SK-N-SH (cell line): Measurements from ENCODE around the gene DNAJB6. TPM values are rescaled to one million over a fixed set of nuclear protein-coding genes. Genes with fewer than 3 reads are reported as not detected.
A peak's percentile ranks its signal among the peaks of the same experiment; 100 is the strongest.

Source experiments
- CTCF ChIA-PET: fragments of 300-600, 350-600 bp; formaldehyde crosslinking; extraction: SDS; loops from one replicate; lab custom pipeline; 2021; lab: Yijun Ruan, JAX
- POLR2A ChIA-PET: fragments of 350-600 bp; sonication (Branson Sonifier 250); formaldehyde crosslinking; extraction: SDS; loops from one replicate; lab custom pipeline; 2020; ENCODE audit warnings: antibody characterized with exemption, inconsistent platforms; lab: Yijun Ruan, JAX
- DNase-seq: peaks from one replicate; pipeline ENCODE4 v3.0.0; 2012
- H2AFZ ChIP-seq: fragments of 200-600 bp; sonication (generic); 2 replicates; pipeline ENCODE4 v1.8.1; 2016; ENCODE audit warnings: antibody characterized with exemption, mild to moderate bottlenecking, low read depth
- H3F3A ChIP-seq: fragments of 200-600 bp; sonication (generic); replicated peaks from 2 replicates; pipeline ENCODE3; 2016; ENCODE audit warnings: antibody characterized with exemption, mild to moderate bottlenecking; ENCODE audit not compliant: insufficient read depth
- H3K27ac ChIP-seq, 2 experiments: fragments of 200-500 bp in 1 of 2; fragments of 200-600 bp in 1 of 2; sonication (Bioruptor generic) in 1 of 2; sonication (generic), shearing (Covaris generic) in 1 of 2; 2 replicates each; pipeline versions ENCODE4 v1.5.1 to v1.6.1; 2014 to 2016; ENCODE audit warnings: low read depth in 2 of 2, inconsistent platforms in 1 of 2, low read length in 1 of 2, mild to moderate bottlenecking in 1 of 2, mixed read lengths in 1 of 2
- H3K27me3 ChIP-seq: fragments of 200-600 bp; sonication (generic), shearing (Covaris generic); 2 replicates; pipeline ENCODE4 v1.6.1; 2016; ENCODE audit warnings: mixed run types; ENCODE audit not compliant: insufficient read depth
- H3K36me3 ChIP-seq, 2 experiments: fragments of 200-500 bp in 1 of 2; fragments of 200-600 bp in 1 of 2; sonication (Bioruptor generic) in 1 of 2; sonication (generic) in 1 of 2; replicated peaks in 1 of 2; 2 replicates each; pipeline versions ENCODE3 to v1.5.1; 2014 to 2016; ENCODE audit warnings: low read length in 1 of 2, mild to moderate bottlenecking in 1 of 2; ENCODE audit not compliant: insufficient read depth in 2 of 2, control insufficient read depth in 1 of 2
- H3K4me1 ChIP-seq, 2 experiments: fragments of 200-500 bp in 1 of 2; fragments of 200-600 bp in 1 of 2; sonication (Bioruptor generic) in 1 of 2; sonication (generic), shearing (Covaris generic) in 1 of 2; 2 replicates each; pipeline versions ENCODE4 v1.5.1 to v1.6.1; 2014 to 2016; ENCODE audit warnings: low read depth in 1 of 2, low read length in 1 of 2, mixed run types in 1 of 2; ENCODE audit not compliant: insufficient read depth in 2 of 2, control insufficient read depth in 1 of 2
- H3K4me2 ChIP-seq: fragments of 200-600 bp; sonication (generic), shearing (Covaris generic); 2 replicates; pipeline ENCODE4 v1.6.1; 2017; ENCODE audit warnings: mixed run types
- H3K4me3 ChIP-seq, 2 experiments: fragments of 200-500 bp in 1 of 2; fragments of 200-600 bp in 1 of 2; sonication (Bioruptor generic) in 1 of 2; sonication (generic), shearing (Covaris generic) in 1 of 2; 2 replicates each; pipeline versions ENCODE4 v1.5.1 to v1.8.1; 2014 to 2016; ENCODE audit warnings: low read depth in 2 of 2, inconsistent platforms in 1 of 2, low read length in 1 of 2, mild to moderate bottlenecking in 1 of 2, mixed read lengths in 1 of 2, moderate library complexity in 1 of 2
- H3K79me2 ChIP-seq: fragments of 200-600 bp; sonication (generic); 2 replicates; pipeline ENCODE4 v1.8.1; 2017; ENCODE audit warnings: mild to moderate bottlenecking; ENCODE audit not compliant: insufficient read depth
- H3K9ac ChIP-seq: fragments of 200-600 bp; sonication (generic); 2 replicates; pipeline ENCODE4 v1.6.1; 2017; ENCODE audit warnings: mixed run types
- H3K9me2 ChIP-seq: fragments of 200-600 bp; sonication (generic); 2 replicates; pipeline ENCODE4 v1.6.1; 2017; ENCODE audit warnings: mixed run types
- H3K9me3 ChIP-seq: fragments of 200-600 bp; sonication (generic); 2 replicates; pipeline ENCODE4 v1.6.1; 2017; ENCODE audit warnings: mixed run types, mild to moderate bottlenecking, moderate library complexity
- H4K20me1 ChIP-seq: fragments of 200-600 bp; sonication (generic); 2 replicates; pipeline ENCODE4 v1.6.1; 2017; ENCODE audit warnings: mild to moderate bottlenecking, mixed run types; ENCODE audit not compliant: insufficient read depth
- FOSL2 ChIP-seq: IDR thresholded peaks from 2 replicates; pipeline ENCODE4 v1.4.0; 2012; ENCODE audit warnings: low read depth, mild to moderate bottlenecking, moderate library complexity, borderline replicate concordance
- GABPA ChIP-seq: IDR thresholded peaks from 2 replicates; pipeline ENCODE4 v1.4.0; 2012; ENCODE audit warnings: low read depth, mild to moderate bottlenecking
- GATA2 ChIP-seq: sonication (generic); formaldehyde crosslinking; IDR thresholded peaks from 2 replicates; pipeline ENCODE4 v1.5.0; 2020; ENCODE audit warnings: mild to moderate bottlenecking, missing genetic modification reagents
- JUND ChIP-seq: IDR thresholded peaks from 2 replicates; pipeline ENCODE4 v1.4.0; 2012
- NFIC ChIP-seq: IDR thresholded peaks from 2 replicates; pipeline ENCODE4 v1.4.0; 2012; ENCODE audit warnings: borderline replicate concordance
- NRF1 ChIP-seq: IDR thresholded peaks from 2 replicates; pipeline ENCODE4 v1.6.1; 2012; ENCODE audit warnings: low read depth, mild to moderate bottlenecking, low read length
- RCOR1 ChIP-seq: fragments of 150-350 bp; IDR thresholded peaks from 2 replicates; pipeline ENCODE4 v1.6.1; 2017; ENCODE audit warnings: antibody characterized with exemption, low read length
- RFX5 ChIP-seq: IDR thresholded peaks from 2 replicates; pipeline ENCODE4 v1.6.1; 2012; ENCODE audit warnings: mild to moderate bottlenecking, improper control_type of control experiment, low read length
- RXRA ChIP-seq: IDR thresholded peaks from 2 replicates; pipeline ENCODE4 v1.4.0; 2012; ENCODE audit warnings: low read depth, mild to moderate bottlenecking, borderline replicate concordance
- TCF12 ChIP-seq: IDR thresholded peaks from 2 replicates; pipeline ENCODE4 v1.4.0; 2012
- WGBS: methylation state at CpG from one replicate; pipeline ENCODE4 v1.1.6; 2017; ENCODE audit warnings: low lambda C conversion rate; 5-methylcytosine and 5-hydroxymethylcytosine counted together
- polyA plus RNA-seq, 3 experiments: library from polyadenylated mRNA; depleted of rRNA; stranded (reverse); fragments of >200 nt; gene quantifications; 2 replicates each; pipeline ENCODE4 v1.2.3, GENCODE V29; 2012
- TF ChIP-seq, protein P1 (sequence below): IDR thresholded peaks from 2 replicates; pipeline ENCODE4 v1.4.0; 2012; ENCODE audit warnings: low read depth, borderline replicate concordance
- TF ChIP-seq, protein P2 (sequence below): fragments of 150-350 bp; IDR thresholded peaks from 2 replicates; pipeline ENCODE4 v1.6.1; 2016; ENCODE audit warnings: mild to moderate bottlenecking, low read depth, low read length

DNAJB6 gene
- polyA plus RNA-seq, 1 of the 3 experiments (the other 2 are of a cell fraction), result 176 TPM

DNA sequence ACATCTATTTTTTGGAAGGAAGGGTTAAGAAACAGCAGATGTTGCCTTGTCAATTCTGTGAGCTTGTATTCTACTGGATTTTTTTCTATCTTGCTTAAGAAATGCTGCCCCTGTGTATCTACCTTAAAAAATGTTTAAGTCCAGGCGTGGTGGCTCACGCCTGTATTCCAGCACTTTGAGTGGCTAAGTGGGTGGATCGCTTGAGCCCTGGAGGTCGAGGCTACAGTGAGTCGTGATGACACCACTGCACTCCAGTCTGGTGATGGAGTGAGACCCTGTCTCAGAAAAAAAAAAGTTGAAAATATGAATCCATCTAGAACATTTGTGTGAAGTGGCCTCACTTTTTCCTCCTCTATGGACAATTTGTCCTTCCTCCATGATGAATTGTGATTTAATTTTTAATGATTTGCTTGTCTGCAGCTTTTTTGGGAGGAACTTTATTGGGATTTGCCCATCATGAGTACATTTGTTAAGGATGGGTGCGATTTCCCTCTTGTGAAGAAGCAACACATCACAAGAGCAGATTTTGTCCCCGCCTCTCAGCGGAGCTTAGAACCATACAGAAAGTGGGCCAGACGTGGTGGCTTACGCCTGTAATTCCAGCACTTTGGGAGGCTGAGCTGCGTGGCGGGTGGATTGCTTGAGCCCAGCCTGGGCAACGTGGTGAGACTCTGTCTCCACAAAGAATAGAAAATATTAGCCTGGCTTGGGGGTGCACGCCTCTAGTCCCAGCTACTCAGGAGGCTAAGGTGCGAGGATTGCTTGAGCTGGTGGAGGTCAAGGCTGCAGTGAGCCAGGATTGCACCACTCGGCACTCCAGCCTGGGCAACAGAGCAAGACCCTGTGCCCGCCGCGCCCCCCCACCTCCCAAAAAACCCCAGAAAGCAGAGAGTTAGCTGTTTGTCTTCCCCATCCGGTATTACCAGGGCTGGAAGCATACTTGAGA lies 57.7 kb downstream of the DNAJB6 start:
- Histone ChIP-seq H3K4me1 (peaks cover 9 to 30% of the 10 kb centered on the region in 2 experiments; a peak in 3 of 4 replicates), H3K9ac (no peak overlapping the region), H4K20me1 (peaks cover 17% of the 10 kb centered on the region; the same call in 1 of the 2 replicates), H3K79me2 (peaks cover 91% of the 10 kb centered on the region), H3F3A (peaks cover 32% of the 10 kb centered on the region), H3K27ac (peak overlapping the region in 1 of 2 experiments; percentile 4; a peak in 1 of 4 replicates), H3K9me2 (no peaks in the 10 kb centered on the region), H3K27me3 (no peaks in the 10 kb centered on the region), H3K4me3 (no peak overlapping the region), H3K36me3 (peaks cover 41 to 45% of the 10 kb centered on the region in 2 experiments), H3K9me3 (no peaks in the 10 kb centered on the region), H2AFZ (no peak overlapping the region), H3K4me2 (no peak overlapping the region)
- WGBS, result 88% methylated on average over 19 of the region's 20 CpGs
- DNase-seq, result no peak
- ChIA-PET POLR2A (interaction anchor here (0.7 kb wide), 1 partner anchor 438 kb away, joined by 6 read pairs; no protein-coding TSS in a partner anchor), CTCF (interaction anchor here (0.6 to 7.4 kb wide), 9 partner anchors 6 to 1490 kb away, joined by 3 to 90 read pairs (median 3); no protein-coding TSS in a partner anchor)
- TF ChIP-seq RFX5 (no peak), RXRA (no peak), GABPA (no peak), FOSL2 (peak; percentile 20; the same call in 1 of the 2 replicates), NFIC (no peak)
- TF ChIP-seq, protein P1, sequence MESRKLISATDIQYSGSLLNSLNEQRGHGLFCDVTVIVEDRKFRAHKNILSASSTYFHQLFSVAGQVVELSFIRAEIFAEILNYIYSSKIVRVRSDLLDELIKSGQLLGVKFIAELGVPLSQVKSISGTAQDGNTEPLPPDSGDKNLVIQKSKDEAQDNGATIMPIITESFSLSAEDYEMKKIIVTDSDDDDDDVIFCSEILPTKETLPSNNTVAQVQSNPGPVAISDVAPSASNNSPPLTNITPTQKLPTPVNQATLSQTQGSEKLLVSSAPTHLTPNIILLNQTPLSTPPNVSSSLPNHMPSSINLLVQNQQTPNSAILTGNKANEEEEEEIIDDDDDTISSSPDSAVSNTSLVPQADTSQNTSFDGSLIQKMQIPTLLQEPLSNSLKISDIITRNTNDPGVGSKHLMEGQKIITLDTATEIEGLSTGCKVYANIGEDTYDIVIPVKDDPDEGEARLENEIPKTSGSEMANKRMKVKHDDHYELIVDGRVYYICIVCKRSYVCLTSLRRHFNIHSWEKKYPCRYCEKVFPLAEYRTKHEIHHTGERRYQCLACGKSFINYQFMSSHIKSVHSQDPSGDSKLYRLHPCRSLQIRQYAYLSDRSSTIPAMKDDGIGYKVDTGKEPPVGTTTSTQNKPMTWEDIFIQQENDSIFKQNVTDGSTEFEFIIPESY, result no peak

DNA sequence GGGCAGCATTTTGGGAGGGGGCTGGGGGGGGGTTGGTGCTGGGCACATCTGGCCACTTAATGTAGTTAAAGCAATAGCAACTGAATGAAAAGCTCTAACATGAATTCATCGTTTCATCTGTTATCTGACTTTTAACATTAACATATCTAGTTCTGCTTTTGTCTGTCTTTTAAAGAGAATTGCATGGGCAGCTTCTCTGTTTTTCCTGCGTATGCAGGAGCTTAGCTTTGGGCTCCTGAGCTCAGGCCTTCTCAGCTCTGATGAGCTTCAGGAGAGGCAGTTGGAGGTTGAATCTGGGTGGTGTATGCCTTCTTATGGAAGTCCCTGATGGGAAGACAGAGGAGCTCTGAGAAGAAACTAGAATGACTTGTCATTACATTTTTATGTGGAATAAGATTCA lies 58.4 kb downstream of the DNAJB6 start:
- peaks cover 32% of the 10 kb centered on the region for H3F3A ChIP-seq
- ChIA-PET CTCF (interaction anchor here (0.8 to 7.4 kb wide), 7 partner anchors 7 to 391 kb away, joined by 3 to 90 read pairs (median 4); no protein-coding TSS in a partner anchor), POLR2A (no interaction called here)
- H3K27ac ChIP-seq, result no peak overlapping the region
- peaks cover 9 to 30% of the 10 kb centered on the region in 2 experiments; a peak in 3 of 4 replicates for H3K4me1 ChIP-seq
- H2AFZ ChIP-seq, result no peak overlapping the region
- no peak overlapping the region for H3K4me2 ChIP-seq
- no peaks in the 10 kb centered on the region for H3K27me3 ChIP-seq
- 77% methylated on average over 2 of the region's 2 CpGs for WGBS
- no peak overlapping the region for H3K4me3 ChIP-seq
- H3K79me2 ChIP-seq, result peaks cover 91% of the 10 kb centered on the region
- TF ChIP-seq, protein P2, sequence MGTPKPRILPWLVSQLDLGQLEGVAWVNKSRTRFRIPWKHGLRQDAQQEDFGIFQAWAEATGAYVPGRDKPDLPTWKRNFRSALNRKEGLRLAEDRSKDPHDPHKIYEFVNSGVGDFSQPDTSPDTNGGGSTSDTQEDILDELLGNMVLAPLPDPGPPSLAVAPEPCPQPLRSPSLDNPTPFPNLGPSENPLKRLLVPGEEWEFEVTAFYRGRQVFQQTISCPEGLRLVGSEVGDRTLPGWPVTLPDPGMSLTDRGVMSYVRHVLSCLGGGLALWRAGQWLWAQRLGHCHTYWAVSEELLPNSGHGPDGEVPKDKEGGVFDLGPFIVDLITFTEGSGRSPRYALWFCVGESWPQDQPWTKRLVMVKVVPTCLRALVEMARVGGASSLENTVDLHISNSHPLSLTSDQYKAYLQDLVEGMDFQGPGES, result no peak
- TF ChIP-seq RCOR1, result no peak
- no peak for TF ChIP-seq JUND
- no peak for TF ChIP-seq TCF12
- no peak for TF ChIP-seq GATA2 (CRISPR knock-in tag)
- TF ChIP-seq NRF1, result no peak
- H3K36me3 ChIP-seq, result peaks cover 40 to 42% of the 10 kb centered on the region in 2 experiments
- H3K9ac ChIP-seq, result no peak overlapping the region
- no peaks in the 10 kb centered on the region for H3K9me3 ChIP-seq
- no peak for DNase-seq
- H4K20me1 ChIP-seq, result peaks cover 12% of the 10 kb centered on the region; the same call in 1 of the 2 replicates
- H3K9me2 ChIP-seq, result no peaks in the 10 kb centered on the region
